B cell (primary cell): ENCODE results near the gene ADCY10.

Source experiments
- EZH2 ChIP-seq: IDR thresholded peaks from 2 replicates; pipeline ENCODE4 v1.6.1; 2012; ENCODE audit warnings: borderline replicate concordance, low read depth, mild to moderate bottlenecking, moderate library complexity, low read length; ENCODE audit not compliant: insufficient read depth, poor library complexity, severe bottlenecking
- TF ChIP-seq, protein P1 (sequence below): fragments of 200-600 bp; IDR thresholded peaks from one replicate; pipeline ENCODE4 v1.8.0; 2022; ENCODE audit warnings: antibody characterized with exemption, mild to moderate bottlenecking

DNA sequence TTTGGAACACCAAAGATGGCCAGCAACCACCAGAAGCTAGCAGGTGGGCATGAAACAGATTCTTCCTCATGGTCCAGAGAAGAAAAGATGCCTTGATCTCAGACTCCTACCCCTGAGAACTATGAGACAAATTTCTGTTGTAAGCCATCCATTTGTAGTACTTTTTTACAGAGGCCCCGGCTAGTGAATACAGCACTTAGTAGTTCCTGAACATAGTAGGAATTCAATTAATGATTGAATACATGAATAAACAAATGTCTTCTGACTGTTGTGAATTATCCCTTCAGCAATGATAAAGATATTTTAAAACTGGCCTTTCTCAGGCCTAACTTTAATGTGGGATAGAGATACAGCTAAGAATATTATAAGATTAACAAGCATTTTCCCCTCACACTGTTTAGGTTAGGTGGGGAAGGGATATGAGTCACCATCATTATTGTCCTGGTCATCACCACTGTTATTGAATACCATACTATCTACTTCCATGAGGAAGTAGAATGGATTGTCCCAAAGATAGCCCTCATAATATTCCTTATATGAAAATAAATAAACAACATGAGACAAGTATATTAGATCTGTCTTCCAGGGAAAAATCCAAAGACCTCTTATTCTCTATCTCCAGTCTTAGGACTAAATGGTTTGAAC, 51.4 kb downstream of the ADCY10 start:
- TF ChIP-seq, protein P1, sequence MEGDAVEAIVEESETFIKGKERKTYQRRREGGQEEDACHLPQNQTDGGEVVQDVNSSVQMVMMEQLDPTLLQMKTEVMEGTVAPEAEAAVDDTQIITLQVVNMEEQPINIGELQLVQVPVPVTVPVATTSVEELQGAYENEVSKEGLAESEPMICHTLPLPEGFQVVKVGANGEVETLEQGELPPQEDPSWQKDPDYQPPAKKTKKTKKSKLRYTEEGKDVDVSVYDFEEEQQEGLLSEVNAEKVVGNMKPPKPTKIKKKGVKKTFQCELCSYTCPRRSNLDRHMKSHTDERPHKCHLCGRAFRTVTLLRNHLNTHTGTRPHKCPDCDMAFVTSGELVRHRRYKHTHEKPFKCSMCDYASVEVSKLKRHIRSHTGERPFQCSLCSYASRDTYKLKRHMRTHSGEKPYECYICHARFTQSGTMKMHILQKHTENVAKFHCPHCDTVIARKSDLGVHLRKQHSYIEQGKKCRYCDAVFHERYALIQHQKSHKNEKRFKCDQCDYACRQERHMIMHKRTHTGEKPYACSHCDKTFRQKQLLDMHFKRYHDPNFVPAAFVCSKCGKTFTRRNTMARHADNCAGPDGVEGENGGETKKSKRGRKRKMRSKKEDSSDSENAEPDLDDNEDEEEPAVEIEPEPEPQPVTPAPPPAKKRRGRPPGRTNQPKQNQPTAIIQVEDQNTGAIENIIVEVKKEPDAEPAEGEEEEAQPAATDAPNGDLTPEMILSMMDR = no peak
- TF ChIP-seq EZH2 = no peak
